ENCODE results near the gene OLFML3.

DNA sequence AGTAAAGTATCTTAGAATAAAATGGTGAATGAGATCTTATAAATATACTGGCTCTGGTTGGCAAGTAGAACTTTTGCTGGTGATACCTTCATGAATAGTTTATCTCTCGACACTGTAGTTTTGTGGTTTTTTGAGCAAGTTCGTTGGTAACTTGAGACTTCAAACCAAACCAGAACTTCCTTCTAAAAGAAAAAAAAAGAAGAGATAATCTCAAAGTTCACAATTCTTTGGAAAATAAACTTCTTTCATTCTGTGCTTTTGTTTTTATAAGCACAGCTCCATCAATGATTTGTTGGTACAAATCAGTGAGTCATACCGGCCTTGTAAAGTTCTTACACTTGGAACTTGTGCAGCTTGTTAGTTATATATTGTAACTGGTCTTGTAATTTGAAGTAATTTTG lies 47.8 kb upstream of the OLFML3 start:
- TF ChIP-seq, protein P1, sequence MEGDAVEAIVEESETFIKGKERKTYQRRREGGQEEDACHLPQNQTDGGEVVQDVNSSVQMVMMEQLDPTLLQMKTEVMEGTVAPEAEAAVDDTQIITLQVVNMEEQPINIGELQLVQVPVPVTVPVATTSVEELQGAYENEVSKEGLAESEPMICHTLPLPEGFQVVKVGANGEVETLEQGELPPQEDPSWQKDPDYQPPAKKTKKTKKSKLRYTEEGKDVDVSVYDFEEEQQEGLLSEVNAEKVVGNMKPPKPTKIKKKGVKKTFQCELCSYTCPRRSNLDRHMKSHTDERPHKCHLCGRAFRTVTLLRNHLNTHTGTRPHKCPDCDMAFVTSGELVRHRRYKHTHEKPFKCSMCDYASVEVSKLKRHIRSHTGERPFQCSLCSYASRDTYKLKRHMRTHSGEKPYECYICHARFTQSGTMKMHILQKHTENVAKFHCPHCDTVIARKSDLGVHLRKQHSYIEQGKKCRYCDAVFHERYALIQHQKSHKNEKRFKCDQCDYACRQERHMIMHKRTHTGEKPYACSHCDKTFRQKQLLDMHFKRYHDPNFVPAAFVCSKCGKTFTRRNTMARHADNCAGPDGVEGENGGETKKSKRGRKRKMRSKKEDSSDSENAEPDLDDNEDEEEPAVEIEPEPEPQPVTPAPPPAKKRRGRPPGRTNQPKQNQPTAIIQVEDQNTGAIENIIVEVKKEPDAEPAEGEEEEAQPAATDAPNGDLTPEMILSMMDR (IDR thresholded peaks at IDR 0.05), result no peak
- TF ChIP-seq POLR2A (IDR thresholded peaks at IDR 0.05), result no peak
